ENCODE results near the gene TFAP2B. TPM values are rescaled to one million over a fixed set of nuclear protein-coding genes. Genes with fewer than 3 reads are reported as not detected.

TFAP2B gene
- total and polyA plus RNA-seq, 2 donors (not counting 1 experiment from before 2014, with no cell fraction given), result not detected

GRCh38 chr6:50832912-50833311, 14.2 kb downstream of the TFAP2B start:
- Histone ChIP-seq H3K9ac (ENCODE audit: insufficient read depth, low read length) (no peak overlapping the region), H3K4me3 (replicated peaks in 1 of 4; ENCODE audit: control extremely low read depth in 1 of 4, insufficient read depth in 1 of 4, low read depth in 3 of 4, low read length in 4 of 4) (no peak overlapping the region), H3K27ac (ENCODE audit: insufficient read depth, low read length) (no peak overlapping the region), H4K20me1 (ENCODE audit: control insufficient read depth, extremely low read depth, insufficient read depth, low read length) (no peaks in the 10 kb centered on the region), H3K27me3 (ENCODE audit: control insufficient read depth, insufficient read depth, low read length) (peaks cover 1% of the 10 kb centered on the region), H3K79me2 (ENCODE audit: control insufficient read depth, insufficient read depth, low read length) (no peaks in the 10 kb centered on the region), H3K36me3 (ENCODE audit: control insufficient read depth, insufficient read depth, low read length) (no peaks in the 10 kb centered on the region), H3K9me3 (ENCODE audit: control insufficient read depth, insufficient read depth, low read depth, low read length) (no peaks in the 10 kb centered on the region), H2AFZ (ENCODE audit: low read length) (no peak overlapping the region), H3K4me2 (ENCODE audit: extremely low read depth, insufficient read depth, low read length) (no peak overlapping the region), H3K4me1 (ENCODE audit: control insufficient read depth, extremely low read depth, insufficient read depth, low read length) (no peaks in the 10 kb centered on the region)
- DNase-seq (ENCODE audit: low read depth in 2 of 2), result no peak
- TF ChIP-seq EZH2 (IDR thresholded peaks at IDR 0.05; ENCODE audit: low read length, missing control alignments) (no peak), CTCF (conservative IDR thresholded peaks at IDR 0.05 in 1 of 2, IDR thresholded peaks at IDR 0.05 in 1 of 2; ENCODE audit: low read depth in 1 of 2, low read length in 2 of 2) (no peak)

- Histone ChIP-seq H3K27ac (ENCODE audit: insufficient read depth, low read length) (no peak overlapping the region), H2AFZ (ENCODE audit: low read length) (no peak overlapping the region), H3K79me2 (ENCODE audit: control insufficient read depth, insufficient read depth, low read length) (no peaks in the 10 kb centered on the region), H3K9ac (ENCODE audit: insufficient read depth, low read length) (no peak overlapping the region), H3K4me2 (ENCODE audit: extremely low read depth, insufficient read depth, low read length) (no peak overlapping the region), H3K9me3 (ENCODE audit: control insufficient read depth, insufficient read depth, low read depth, low read length) (no peaks in the 10 kb centered on the region), H4K20me1 (ENCODE audit: control insufficient read depth, extremely low read depth, insufficient read depth, low read length) (no peaks in the 10 kb centered on the region), H3K27me3 (ENCODE audit: control insufficient read depth, insufficient read depth, low read length) (peaks cover 2% of the 10 kb centered on the region), H3K4me1 (ENCODE audit: control insufficient read depth, extremely low read depth, insufficient read depth, low read length) (no peaks in the 10 kb centered on the region), H3K4me3 (replicated peaks in 1 of 4; ENCODE audit: control extremely low read depth in 1 of 4, insufficient read depth in 1 of 4, low read depth in 3 of 4, low read length in 4 of 4) (no peak overlapping the region), H3K36me3 (ENCODE audit: control insufficient read depth, insufficient read depth, low read length) (no peaks in the 10 kb centered on the region)
- TF ChIP-seq EZH2 (IDR thresholded peaks at IDR 0.05; ENCODE audit: low read length, missing control alignments) (no peak), CTCF (conservative IDR thresholded peaks at IDR 0.05 in 1 of 2, IDR thresholded peaks at IDR 0.05 in 1 of 2; ENCODE audit: low read depth in 1 of 2, low read length in 2 of 2) (no peak)
- no peak for DNase-seq (ENCODE audit: low read depth in 2 of 2)
Measured at GRCh38 chr6:50834929-50835410, 16.3 kb downstream of the TFAP2B start.

GRCh38 chr6:50836231-50836630, 17.6 kb downstream of the TFAP2B start:
- TF ChIP-seq EZH2 (IDR thresholded peaks at IDR 0.05; ENCODE audit: low read length, missing control alignments) (no peak), CTCF (conservative IDR thresholded peaks at IDR 0.05 in 1 of 2, IDR thresholded peaks at IDR 0.05 in 1 of 2; ENCODE audit: low read depth in 1 of 2, low read length in 2 of 2) (no peak)
- DNase-seq (ENCODE audit: low read depth in 2 of 2), result no peak
- no peaks in the 10 kb centered on the region for H4K20me1 ChIP-seq (ENCODE audit: control insufficient read depth, extremely low read depth, insufficient read depth, low read length)
- H3K27me3 ChIP-seq (ENCODE audit: control insufficient read depth, insufficient read depth, low read length), result peaks cover 2% of the 10 kb centered on the region
- H3K9ac ChIP-seq (ENCODE audit: insufficient read depth, low read length), result no peak overlapping the region
- H3K4me3 ChIP-seq (replicated peaks in 1 of 4; ENCODE audit: control extremely low read depth in 1 of 4, insufficient read depth in 1 of 4, low read depth in 3 of 4, low read length in 4 of 4), result no peak overlapping the region
- H3K27ac ChIP-seq (ENCODE audit: insufficient read depth, low read length), result no peak overlapping the region
- no peak overlapping the region for H3K4me2 ChIP-seq (ENCODE audit: extremely low read depth, insufficient read depth, low read length)
- H3K36me3 ChIP-seq (ENCODE audit: control insufficient read depth, insufficient read depth, low read length), result no peaks in the 10 kb centered on the region
- H3K4me1 ChIP-seq (ENCODE audit: control insufficient read depth, extremely low read depth, insufficient read depth, low read length), result no peaks in the 10 kb centered on the region
- no peaks in the 10 kb centered on the region for H3K79me2 ChIP-seq (ENCODE audit: control insufficient read depth, insufficient read depth, low read length)
- no peak overlapping the region for H2AFZ ChIP-seq (ENCODE audit: low read length)
- no peaks in the 10 kb centered on the region for H3K9me3 ChIP-seq (ENCODE audit: control insufficient read depth, insufficient read depth, low read depth, low read length)

All from fibroblast of lung (primary cell).